SK-N-SH treated with all-trans-retinoic acid at 6 μM for 48 hours (cell line): Measurements from ENCODE around the gene ADAMTSL3.

Source experiments
- ATAC-seq: fragments of 200-7000 bp; cut with Tn5 transposase; 3 replicates; pipeline ENCODE4 v1.9.1; 2020; ENCODE audit warnings: mild to moderate bottlenecking, moderate library complexity
- ARNTL ChIP-seq: fragments of 450-650 bp; formaldehyde crosslinking; IDR thresholded peaks from 2 replicates; pipeline ENCODE4 v1.5.0; 2020; ENCODE audit warnings: low read depth, mild to moderate bottlenecking, moderate library complexity, borderline replicate concordance
- BACH2 ChIP-seq: fragments of 250-450 bp; sonication (Bioruptor Pico); IDR thresholded peaks from 2 replicates; pipeline ENCODE4 v1.9.0; 2021; ENCODE audit warnings: mild to moderate bottlenecking, borderline replicate concordance
- CSDC2 ChIP-seq: fragments of 250-450 bp; sonication (Bioruptor Pico); IDR thresholded peaks from 2 replicates; pipeline ENCODE4 v1.5.0; 2020; ENCODE audit warnings: mild to moderate bottlenecking, moderate library complexity
- GLIS3 ChIP-seq: fragments of 250-450 bp; sonication (Bioruptor Pico); IDR thresholded peaks from 2 replicates; pipeline ENCODE4 v1.5.0; 2020; ENCODE audit warnings: mild to moderate bottlenecking, moderate library complexity
- ISL1 ChIP-seq: fragments of 250-450 bp; sonication (Bioruptor Pico); IDR thresholded peaks from 2 replicates; pipeline ENCODE4 v2.1.2; 2022; ENCODE audit warnings: mild to moderate bottlenecking, moderate library complexity
- OSR1 ChIP-seq: fragments of 250-450 bp; sonication (Bioruptor Pico); IDR thresholded peaks from 2 replicates; pipeline ENCODE4 v1.8.0; 2022; ENCODE audit warnings: moderate library complexity, mild to moderate bottlenecking, inconsistent platforms
- PATZ1 ChIP-seq: fragments of 250-450 bp; sonication (Bioruptor Pico); IDR thresholded peaks from 2 replicates; pipeline ENCODE4 v1.8.0; 2020; ENCODE audit warnings: mild to moderate bottlenecking, moderate library complexity, borderline replicate concordance
- POU6F1 ChIP-seq: fragments of 250-450 bp; sonication (Bioruptor Pico); IDR thresholded peaks from 2 replicates; pipeline ENCODE4 v1.8.0; 2021; ENCODE audit warnings: low read depth, mild to moderate bottlenecking, moderate library complexity, borderline replicate concordance
- PPARA ChIP-seq: fragments of 250-450 bp; sonication (Bioruptor Pico); IDR thresholded peaks from 2 replicates; pipeline ENCODE4 v1.5.0; 2020; ENCODE audit warnings: mild to moderate bottlenecking, borderline replicate concordance
- SNAI2 ChIP-seq: fragments of 250-450 bp; sonication (Bioruptor Pico); IDR thresholded peaks from 2 replicates; pipeline ENCODE4 v1.5.0; 2020; ENCODE audit warnings: mild to moderate bottlenecking, moderate library complexity
- TCF4 ChIP-seq: fragments of 250-450 bp; sonication (Bioruptor Pico); IDR thresholded peaks from 2 replicates; pipeline ENCODE4 v1.8.0; 2021; ENCODE audit warnings: mild to moderate bottlenecking, moderate library complexity, borderline replicate concordance
- TOX ChIP-seq: fragments of 250-450 bp; sonication (Bioruptor Pico); IDR thresholded peaks from 2 replicates; pipeline ENCODE4 v1.8.0; 2021; ENCODE audit warnings: mild to moderate bottlenecking, moderate library complexity, borderline replicate concordance
- ZC3H10 ChIP-seq: fragments of 250-450 bp; sonication (Bioruptor Pico); IDR thresholded peaks from 2 replicates; pipeline ENCODE4 v1.5.1; 2021; ENCODE audit warnings: mild to moderate bottlenecking, moderate library complexity
- ZFP3 ChIP-seq: fragments of 250-450 bp; sonication (Bioruptor Pico); IDR thresholded peaks from 2 replicates; pipeline ENCODE4 v1.5.0; 2020; ENCODE audit warnings: mild to moderate bottlenecking, moderate library complexity
- ZFP30 ChIP-seq: fragments of 450-650 bp; formaldehyde crosslinking; IDR thresholded peaks from 2 replicates; pipeline ENCODE4 v1.5.0; 2022; ENCODE audit warnings: mild to moderate bottlenecking, moderate library complexity
- ZNF565 ChIP-seq: fragments of 450-650 bp; formaldehyde crosslinking; conservative IDR thresholded peaks from 2 replicates; pipeline ENCODE4 v1.5.0; 2020; ENCODE audit warnings: low read depth, mild to moderate bottlenecking, moderate library complexity
- ZNF70 ChIP-seq: fragments of 450-650 bp; formaldehyde crosslinking; IDR thresholded peaks from 2 replicates; pipeline ENCODE4 v1.5.0; 2020; ENCODE audit warnings: mild to moderate bottlenecking, moderate library complexity
- ZNF8 ChIP-seq: fragments of 450-650 bp; formaldehyde crosslinking; IDR thresholded peaks from 2 replicates; pipeline ENCODE4 v1.5.0; 2020; ENCODE audit warnings: mild to moderate bottlenecking, moderate library complexity
- TF ChIP-seq, protein P1 (sequence below): fragments of 250-450 bp; sonication (Bioruptor Pico); IDR thresholded peaks from 2 replicates; pipeline ENCODE4 v1.5.1; 2021; ENCODE audit warnings: mild to moderate bottlenecking, moderate library complexity
- TF ChIP-seq, protein P2 (sequence below): fragments of 250-450 bp; sonication (Bioruptor Pico); IDR thresholded peaks from 2 replicates; pipeline ENCODE4 v1.5.1; 2020; ENCODE audit warnings: low read depth, mild to moderate bottlenecking, moderate library complexity

ADAMTSL3 gene

GRCh38 chr15:83709811-83710210, 55.9 kb downstream of the ADAMTSL3 start:
- no peak for TF ChIP-seq OSR1 (CRISPR knock-in tag)
- no peak for TF ChIP-seq ZFP30 (CRISPR knock-in tag)
- TF ChIP-seq, protein P1, sequence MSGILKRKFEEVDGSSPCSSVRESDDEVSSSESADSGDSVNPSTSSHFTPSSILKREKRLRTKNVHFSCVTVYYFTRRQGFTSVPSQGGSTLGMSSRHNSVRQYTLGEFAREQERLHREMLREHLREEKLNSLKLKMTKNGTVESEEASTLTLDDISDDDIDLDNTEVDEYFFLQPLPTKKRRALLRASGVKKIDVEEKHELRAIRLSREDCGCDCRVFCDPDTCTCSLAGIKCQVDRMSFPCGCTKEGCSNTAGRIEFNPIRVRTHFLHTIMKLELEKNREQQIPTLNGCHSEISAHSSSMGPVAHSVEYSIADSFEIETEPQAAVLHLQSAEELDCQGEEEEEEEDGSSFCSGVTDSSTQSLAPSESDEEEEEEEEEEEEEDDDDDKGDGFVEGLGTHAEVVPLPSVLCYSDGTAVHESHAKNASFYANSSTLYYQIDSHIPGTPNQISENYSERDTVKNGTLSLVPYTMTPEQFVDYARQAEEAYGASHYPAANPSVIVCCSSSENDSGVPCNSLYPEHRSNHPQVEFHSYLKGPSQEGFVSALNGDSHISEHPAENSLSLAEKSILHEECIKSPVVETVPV (CRISPR knock-in tag), result no peak
- TF ChIP-seq POU6F1 (CRISPR knock-in tag), result no peak
- no peak for TF ChIP-seq ISL1 (CRISPR knock-in tag)
- no peak for TF ChIP-seq ZNF565 (CRISPR knock-in tag)
- TF ChIP-seq TOX (CRISPR knock-in tag), result no peak
- ATAC-seq, result no peak

- ATAC-seq, result no peak
- TF ChIP-seq, protein P1 (CRISPR knock-in tag), result no peak
- TF ChIP-seq ZFP30 (CRISPR knock-in tag), result no peak
- TF ChIP-seq ZC3H10 (CRISPR knock-in tag), result no peak
- TF ChIP-seq, protein P2, sequence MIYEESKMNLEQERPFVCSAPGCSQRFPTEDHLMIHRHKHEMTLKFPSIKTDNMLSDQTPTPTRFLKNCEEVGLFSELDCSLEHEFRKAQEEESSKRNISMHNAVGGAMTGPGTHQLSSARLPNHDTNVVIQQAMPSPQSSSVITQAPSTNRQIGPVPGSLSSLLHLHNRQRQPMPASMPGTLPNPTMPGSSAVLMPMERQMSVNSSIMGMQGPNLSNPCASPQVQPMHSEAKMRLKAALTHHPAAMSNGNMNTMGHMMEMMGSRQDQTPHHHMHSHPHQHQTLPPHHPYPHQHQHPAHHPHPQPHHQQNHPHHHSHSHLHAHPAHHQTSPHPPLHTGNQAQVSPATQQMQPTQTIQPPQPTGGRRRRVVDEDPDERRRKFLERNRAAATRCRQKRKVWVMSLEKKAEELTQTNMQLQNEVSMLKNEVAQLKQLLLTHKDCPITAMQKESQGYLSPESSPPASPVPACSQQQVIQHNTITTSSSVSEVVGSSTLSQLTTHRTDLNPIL (CRISPR knock-in tag), result no peak
- TF ChIP-seq, all 23 proteins: peak for 0
Measured at GRCh38 chr15:83710452-83710851, 56.5 kb downstream of the ADAMTSL3 start.

GRCh38 chr15:83711236-83711635, 57.3 kb downstream of the ADAMTSL3 start:
- TF ChIP-seq SNAI2 (CRISPR knock-in tag), result no peak
- TF ChIP-seq ZNF8, result no peak
- TF ChIP-seq TCF4 (CRISPR knock-in tag), result no peak
- TF ChIP-seq CSDC2 (CRISPR knock-in tag), result no peak
- TF ChIP-seq ARNTL (CRISPR knock-in tag), result no peak
- no peak for TF ChIP-seq PATZ1 (CRISPR knock-in tag)
- TF ChIP-seq BACH2 (CRISPR knock-in tag), result no peak
- TF ChIP-seq ZFP30 (CRISPR knock-in tag), result no peak
- TF ChIP-seq, protein P1 (CRISPR knock-in tag), result no peak
- no peak for TF ChIP-seq GLIS3 (CRISPR knock-in tag)
- no peak for TF ChIP-seq ZNF70 (CRISPR knock-in tag)
- no peak for TF ChIP-seq OSR1 (CRISPR knock-in tag)
- no peak for TF ChIP-seq ZFP3 (CRISPR knock-in tag)
- no peak for ATAC-seq

DNA sequence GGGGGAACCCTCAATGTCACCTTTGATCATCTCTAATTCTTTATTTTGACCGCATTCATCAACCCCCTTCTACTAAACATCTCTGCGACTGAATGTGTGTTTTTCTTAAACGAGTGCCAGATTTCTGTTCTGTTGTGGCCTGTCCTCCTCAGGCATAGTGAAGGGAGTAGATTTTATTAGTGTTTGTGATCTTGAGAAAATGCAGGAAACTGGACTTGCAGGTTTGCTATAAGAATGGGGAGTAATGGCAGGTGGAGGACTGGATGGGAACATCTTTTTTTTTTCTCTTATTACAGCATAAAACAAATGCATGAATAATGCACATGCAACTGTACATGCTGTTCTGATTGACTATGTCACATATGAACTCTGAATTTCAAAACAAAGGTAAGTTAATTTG, 59.3 kb downstream of the ADAMTSL3 start:
- ATAC-seq, result no peak
- TF ChIP-seq PPARA (CRISPR knock-in tag), result no peak
- TF ChIP-seq, protein P1 (CRISPR knock-in tag), result no peak
- TF ChIP-seq ZNF8, result no peak
- TF ChIP-seq ZFP30 (CRISPR knock-in tag), result no peak
- no peak for TF ChIP-seq OSR1 (CRISPR knock-in tag)
- TF ChIP-seq BACH2 (CRISPR knock-in tag), result no peak
- no peak for TF ChIP-seq POU6F1 (CRISPR knock-in tag)
- no peak for TF ChIP-seq ZC3H10 (CRISPR knock-in tag)
- TF ChIP-seq ZNF565 (CRISPR knock-in tag), result no peak
